Heart right ventricle (tissue), 16 donors: ENCODE results near the gene AVP. TPM values are rescaled to one million over a fixed set of nuclear protein-coding genes. Genes with fewer than 3 reads are reported as not detected.
A peak's percentile ranks its signal among the peaks of the same experiment; 100 is the strongest.

Experiments
- ATAC-seq, 8 donors: fragments of 200-7000 bp; cut with Tn5 transposase; one replicate each; pipeline ENCODE4 v1.9.1; 2020; ENCODE audit warnings: mild to moderate bottlenecking in 8 of 8, moderate library complexity in 8 of 8, moderate number of reproducible peaks in 1 of 8
- DNase-seq, 2 donors: peaks; one replicate each; pipeline ENCODE4 v3.0.0-alpha.2; 2020
- H3K27ac ChIP-seq, 10 donors: fragments of 200-600 bp; sonication (generic) in 2 of 10; one replicate each; pipeline versions ENCODE4 v1.5.0 to v1.8.0; 2020 to 2022; ENCODE audit warnings: mild to moderate bottlenecking in 3 of 10
- H3K27me3 ChIP-seq, 7 donors: fragments of 200-600 bp; one replicate each; pipeline ENCODE4 v1.8.0; 2021 to 2022; ENCODE audit warnings: mild to moderate bottlenecking in 2 of 7
- H3K36me3 ChIP-seq, 9 donors: fragments of 200-600 bp; sonication (generic) in 1 of 9; one replicate each; pipeline versions ENCODE4 v1.5.0 to v1.8.0; 2020 to 2022; ENCODE audit warnings: mild to moderate bottlenecking in 2 of 9
- H3K4me1 ChIP-seq, 9 donors: fragments of 200-600 bp; sonication (generic) in 1 of 9; one replicate each; pipeline versions ENCODE4 v1.5.0 to v1.8.0; 2020 to 2022; ENCODE audit warnings: mild to moderate bottlenecking in 4 of 9
- H3K4me3 ChIP-seq, 10 donors: fragments of 200-600 bp; sonication (generic) in 2 of 10; one replicate each; pipeline versions ENCODE4 v1.5.0 to v1.8.0; 2020 to 2022; ENCODE audit warnings: mild to moderate bottlenecking in 7 of 10, moderate library complexity in 2 of 10
- H3K9me3 ChIP-seq, 11 donors: fragments of 200-600 bp in 10 of 11; sonication (generic) in 2 of 11; one replicate each; pipeline versions ENCODE4 v1.5.0 to v1.8.0; 2013 to 2022; ENCODE audit warnings: mild to moderate bottlenecking in 2 of 11, control low read depth in 1 of 11, moderate library complexity in 1 of 11
- CTCF ChIP-seq, 9 donors: fragments of 200-600 bp; sonication (generic) in 2 of 9; IDR thresholded peaks; one replicate each; pipeline versions ENCODE4 v1.5.0 to v1.8.0; 2021 to 2022; ENCODE audit warnings: antibody characterized with exemption in 9 of 9, mild to moderate bottlenecking in 5 of 9, moderate library complexity in 1 of 9
- WGBS, 2 donors: extraction: QIAGEN DNeasy Blood & Tissue Kit; methylation state at CpG; one replicate each; pipeline ENCODE4 v1.1.7; 2013; ENCODE audit warnings: inconsistent platforms in 1 of 2; 5-methylcytosine and 5-hydroxymethylcytosine counted together
- intact Hi-C, 10 donors: fragments of 100-400 bp; cut with DNase I; formaldehyde crosslinking; loops; one replicate each; pipeline versions ENCODE4 v1.11.1 to v1.14.2; 2022
- polyA plus RNA-seq, 2 donors: library from polyadenylated mRNA; stranded (reverse); fragments of 200-250 nt; gene quantifications; one replicate each; pipeline ENCODE4 v1.2.3, GENCODE V29; 2013
- total RNA-seq, 10 donors: library from RNA; stranded (reverse); fragmentation: NEBNext Ultra II Directional in 3 of 10; extraction: Animal tissue kit (Norgen Biotek cat#: 25700) in 3 of 10; gene quantifications; one replicate each; pipeline versions ENCODE4 v1.2.1 to v1.2.4, GENCODE V29; 2021 to 2023
- donor health status: Arrhythmogenic right ventricular cardiomyopathy.
- donor health status: ischemic (EF 13 %, LVEDD 7.1; RV severe dilation, severe dysfunction).
- donor health status: healthy with polysubstance abuse.
- donor health status: DM: no; HTN: yes; CAD: no.
- donor health status: DM: no; HTN: no; CAD: no.
- donor health status: ischemic (EF 25% LVEDD 6.9; RV normal size, moderate dysfunction).
- donor health status: ischemic (EF 25% LVEDD 5.7; RV mildly dilated, moderate dysfunction).
- donor health status: healthy.
- donor health status: DM: yes; HTN: yes; CAD: no.
- donor health status: Ischemic cardiomyopathy.
- donor health status: ischemic (EF 35%, LVEDD 5.7; RV mildly dilated, moderate dysfunction).
- donor health status: nonischemic (EF 11% LVEDD 7.7; RV severe dilation, severe dysfunction).
- donor health status: DM: yes; HTN: yes; CAD: no.
- donor health status: PGD.
- donor health status: ischemic (EF 29% LVEDD 5.4; RV normal size, mild dysfunction).
- donor health status: nonischemic (EF 23%, LVEDD 6.1; RV moderate dilation, normal function).

The AVP gene
- total and polyA plus RNA-seq, 12 donors, result not detected

GRCh38 chr20:3071610-3072529, 12.7 kb downstream of the AVP start, which contains the start of gene OXT:
OXT (plus strand) TSS chr20:3071620; CDS start chr20:3071656, 36 bp downstream.
- ATAC-seq (peak; percentile 53 to 87 (median 74)), DNase-seq (peak; percentile 33 to 62)
- WGBS, 2 donors, result 7 to 9% methylated on average over 94 to 95 of the region's 95 CpGs

GRCh38 chr20:3071266-3071609, 13.3 kb downstream of the AVP start:
- TF ChIP-seq CTCF (IDR thresholded peaks at IDR 0.05), result no peak
- DNase-seq (no peak), ATAC-seq (no peak)
- intact Hi-C loops, result no loop called here
- Histone ChIP-seq H3K27ac (peak overlapping the region in 1 of 10 donors; percentile 56), H3K36me3 (no peaks in the 10 kb centered on the region), H3K4me1 (peaks cover 0 to 18% (median 10%) of the 10 kb centered on the region in 9 donors), H3K9me3 (no peaks in the 10 kb centered on the region), H3K27me3 (peaks cover 0 to 40% (median 23%) of the 10 kb centered on the region in 7 donors), H3K4me3 (peak overlapping the region in 9 of 10 donors; percentile 48 to 71 (median 60))
- WGBS, 2 donors, result 75 to 80% methylated on average over 16 of the region's 16 CpGs

More at GRCh38 chr20:3071610-3072529, 12.7 kb downstream of the AVP start, which contains the start of gene OXT:
- peaks cover 0 to 40% (median 23%) of the 10 kb centered on the region in 7 donors for H3K27me3 ChIP-seq
- H3K9me3 ChIP-seq, result no peaks in the 10 kb centered on the region
- intact Hi-C loops, result no loop called here
- peak within 1 kb of the TSS; percentile 35 to 71 (median 60) for H3K4me3 ChIP-seq
- H3K36me3 ChIP-seq, result no peaks in the 10 kb centered on the region
- peaks cover 0 to 18% (median 10%) of the 10 kb centered on the region in 9 donors for H3K4me1 ChIP-seq
- peak within 1 kb of the TSS in 4 of 10 donors; percentile 9 to 66 (median 42) for H3K27ac ChIP-seq
- no peak for TF ChIP-seq CTCF (IDR thresholded peaks at IDR 0.05)

- Histone ChIP-seq H3K27me3 (peaks cover 0 to 40% (median 23%) of the 10 kb centered on the region in 7 donors), H3K9me3 (no peaks in the 10 kb centered on the region), H3K27ac (no peak overlapping the region), H3K36me3 (no peaks in the 10 kb centered on the region), H3K4me1 (peaks cover 0 to 18% (median 10%) of the 10 kb centered on the region in 9 donors), H3K4me3 (no peak overlapping the region)
- TF ChIP-seq CTCF (IDR thresholded peaks at IDR 0.05), result no peak
- 86 to 93% methylated on average over 4 of the region's 4 CpGs for WGBS, 2 donors
- DNase-seq, result no peak
- no peak for ATAC-seq
- intact Hi-C loops, result no loop called here
Observed at GRCh38 chr20:3070725-3071124, 13.8 kb downstream of the AVP start.

GRCh38 chr20:3068986-3069900, 15.3 kb downstream of the AVP start:
- 80 to 87% methylated on average over 8 of the region's 8 CpGs for WGBS, 2 donors
- Histone ChIP-seq H3K4me3 (no peak overlapping the region), H3K4me1 (peaks cover 0 to 18% (median 10%) of the 10 kb centered on the region in 9 donors), H3K27me3 (peaks cover 0 to 37% (median 23%) of the 10 kb centered on the region in 7 donors), H3K9me3 (no peaks in the 10 kb centered on the region), H3K36me3 (no peaks in the 10 kb centered on the region), H3K27ac (no peak overlapping the region)
- ATAC-seq (peak in 4 of 8 donors; percentile 19 to 64 (median 39)), DNase-seq (no peak)
- intact Hi-C loops, result no loop called here
- peak in 5 of 9 donors; percentile 15 to 32 (median 25) for TF ChIP-seq CTCF (IDR thresholded peaks at IDR 0.05)
